ENCODE results near the gene MGAT3. TPM values are rescaled to one million over a fixed set of nuclear protein-coding genes. Genes with fewer than 3 reads are reported as not detected.

Gene MGAT3
- total and polyA plus RNA-seq, 9 of the 15 experiments (the other 6 are each of a cell fraction or from before 2014, with no cell fraction given) = 0.10 to 11.5 (median 4.6) TPM

- no peak for TF ChIP-seq GATA2 (CRISPR knock-in tag; IDR thresholded peaks at IDR 0.05)
- TF ChIP-seq ZNF174 (CRISPR knock-in tag; IDR thresholded peaks at IDR 0.05) = no peak
- TF ChIP-seq E2F3 (CRISPR knock-in tag; IDR thresholded peaks at IDR 0.05) = no peak
- peak; percentile 72 for TF ChIP-seq SUPT5H (IDR thresholded peaks at IDR 0.05)
- TF ChIP-seq HOMEZ (CRISPR knock-in tag; IDR thresholded peaks at IDR 0.05) = no peak
- no peak for TF ChIP-seq ZNF3 (CRISPR knock-in tag; IDR thresholded peaks at IDR 0.05)
- no peak for TF ChIP-seq UBTF (IDR thresholded peaks at IDR 0.05; ENCODE audit: borderline replicate concordance in 1 of 2, low read depth in 2 of 2, low read length in 2 of 2)
- no peak for TF ChIP-seq HIVEP1 (CRISPR knock-in tag; IDR thresholded peaks at IDR 0.05)
- TF ChIP-seq ATF7 (IDR thresholded peaks at IDR 0.05) = peak; percentile 76
- TF ChIP-seq ZNF717 (CRISPR knock-in tag; IDR thresholded peaks at IDR 0.05) = no peak
- TF ChIP-seq CBX1 (IDR thresholded peaks at IDR 0.05; ENCODE audit: low read depth) = no peak
- TF ChIP-seq REST (IDR thresholded peaks at IDR 0.05; ENCODE audit: borderline replicate concordance) = no peak
- no peak for TF ChIP-seq REST (CRISPR knock-in tag; IDR thresholded peaks at IDR 0.05; ENCODE audit: low read depth)
- no peak for TF ChIP-seq ZSCAN29 (IDR thresholded peaks at IDR 0.05)
- no peak for TF ChIP-seq NEUROD1 (IDR thresholded peaks at IDR 0.05; ENCODE audit: borderline replicate concordance, low read depth, low read length, partially characterized antibody)
- TF ChIP-seq MAX (CRISPR knock-in tag; IDR thresholded peaks at IDR 0.05) = peak; percentile 93
These were observed 45.4 kb downstream of the MGAT3 start, which contains the start of gene MIEF1 (continued) for GRCh38 chr22:39502109-39502788.
